ENCODE measurements around the gene DGKE. TPM values are rescaled to one million over a fixed set of nuclear protein-coding genes. Genes with fewer than 3 reads are reported as not detected.

The DGKE gene
- total RNA-seq, 2 experiments from 2014 or later: 25.8 to 27.1 TPM

GRCh38 chr17:56886288-56886731 lies 52.4 kb downstream of the DGKE start:
- peaks cover 16% of the 10 kb centered on the region for H3K9me3 Mint-ChIP-seq
- no peaks in the 10 kb centered on the region for H3K27me3 Mint-ChIP-seq
- no peak overlapping the region for H3K27ac Mint-ChIP-seq
- no peak for DNase-seq
- H3K4me1 Mint-ChIP-seq: no peaks in the 10 kb centered on the region
- no peak overlapping the region for H3K4me3 Mint-ChIP-seq
- peaks cover 51% of the 10 kb centered on the region for H3K36me3 Mint-ChIP-seq

GRCh38 chr17:56887105-56887504 lies 53.2 kb downstream of the DGKE start:
- peaks cover 16% of the 10 kb centered on the region for H3K9me3 Mint-ChIP-seq
- H3K4me3 Mint-ChIP-seq: no peak overlapping the region
- DNase-seq: no peak
- H3K4me1 Mint-ChIP-seq: no peaks in the 10 kb centered on the region
- no peaks in the 10 kb centered on the region for H3K27me3 Mint-ChIP-seq
- peaks cover 51% of the 10 kb centered on the region for H3K36me3 Mint-ChIP-seq
- no peak overlapping the region for H3K27ac Mint-ChIP-seq

GRCh38 chr17:56887552-56888467 lies 53.9 kb downstream of the DGKE start:
- Mint-ChIP-seq H3K36me3 (peaks cover 58% of the 10 kb centered on the region), H3K27me3 (no peaks in the 10 kb centered on the region), H3K4me1 (peaks cover 2% of the 10 kb centered on the region), H3K4me3 (no peak overlapping the region), H3K27ac (no peak overlapping the region), H3K9me3 (peaks cover 16% of the 10 kb centered on the region)
- no peak for DNase-seq

- H3K27ac Mint-ChIP-seq: no peak overlapping the region
- DNase-seq: no peak
- no peaks in the 10 kb centered on the region for H3K27me3 Mint-ChIP-seq
- H3K4me1 Mint-ChIP-seq: peaks cover 7% of the 10 kb centered on the region
- H3K4me3 Mint-ChIP-seq: no peak overlapping the region
- H3K9me3 Mint-ChIP-seq: peaks cover 16% of the 10 kb centered on the region
- peaks cover 70% of the 10 kb centered on the region for H3K36me3 Mint-ChIP-seq
These were observed 56.4 kb downstream of the DGKE start for GRCh38 chr17:56890390-56890789.

- H3K27me3 Mint-ChIP-seq: no peaks in the 10 kb centered on the region
- no peak overlapping the region for H3K4me3 Mint-ChIP-seq
- peaks cover 73% of the 10 kb centered on the region for H3K36me3 Mint-ChIP-seq
- no peak for DNase-seq
- H3K27ac Mint-ChIP-seq: no peak overlapping the region
- peaks cover 7% of the 10 kb centered on the region for H3K4me1 Mint-ChIP-seq
- peaks cover 16% of the 10 kb centered on the region for H3K9me3 Mint-ChIP-seq
These were observed 57.1 kb downstream of the DGKE start for GRCh38 chr17:56890906-56891674.

GRCh38 chr17:56891751-56892150 lies 57.8 kb downstream of the DGKE start:
- Mint-ChIP-seq H3K4me3 (no peak overlapping the region), H3K36me3 (peaks cover 66% of the 10 kb centered on the region)
- peak; percentile 62 for DNase-seq

GRCh38 chr17:56892333-56892732 lies 58.4 kb downstream of the DGKE start:
- Mint-ChIP-seq H3K4me3 (no peak overlapping the region), H3K4me1 (peaks cover 7% of the 10 kb centered on the region), H3K27ac (no peak overlapping the region), H3K9me3 (peaks cover 14% of the 10 kb centered on the region), H3K36me3 (peaks cover 63% of the 10 kb centered on the region), H3K27me3 (no peaks in the 10 kb centered on the region)
- no peak for DNase-seq

More at GRCh38 chr17:56891751-56892150, 57.8 kb downstream of the DGKE start:
- Mint-ChIP-seq H3K9me3 (peaks cover 16% of the 10 kb centered on the region), H3K27me3 (no peaks in the 10 kb centered on the region), H3K27ac (no peak overlapping the region), H3K4me1 (peaks cover 7% of the 10 kb centered on the region)

GRCh38 chr17:56893503-56893902 lies 59.6 kb downstream of the DGKE start:
- H3K9me3 Mint-ChIP-seq: peaks cover 4% of the 10 kb centered on the region

GRCh38 chr17:56894859-56895455 lies 61.0 kb downstream of the DGKE start:
- Mint-ChIP-seq H3K4me1 (peaks cover 7% of the 10 kb centered on the region), H3K4me3 (no peak overlapping the region), H3K36me3 (peaks cover 44% of the 10 kb centered on the region), H3K27ac (no peak overlapping the region), H3K9me3 (no peaks in the 10 kb centered on the region), H3K27me3 (no peaks in the 10 kb centered on the region)
- DNase-seq: no peak

More at GRCh38 chr17:56893503-56893902, 59.6 kb downstream of the DGKE start:
- no peak overlapping the region for H3K4me3 Mint-ChIP-seq
- peaks cover 55% of the 10 kb centered on the region for H3K36me3 Mint-ChIP-seq
- H3K27ac Mint-ChIP-seq: no peak overlapping the region
- no peaks in the 10 kb centered on the region for H3K27me3 Mint-ChIP-seq
- no peak for DNase-seq
- peaks cover 7% of the 10 kb centered on the region for H3K4me1 Mint-ChIP-seq

GRCh38 chr17:56896217-56896967 lies 62.4 kb downstream of the DGKE start:
- no peak overlapping the region for H3K4me3 Mint-ChIP-seq
- H3K4me1 Mint-ChIP-seq: peaks cover 7% of the 10 kb centered on the region
- no peaks in the 10 kb centered on the region for H3K27me3 Mint-ChIP-seq
- DNase-seq: no peak
- H3K9me3 Mint-ChIP-seq: no peaks in the 10 kb centered on the region
- H3K27ac Mint-ChIP-seq: no peak overlapping the region
- H3K36me3 Mint-ChIP-seq: peaks cover 39% of the 10 kb centered on the region

- H3K9me3 Mint-ChIP-seq: no peaks in the 10 kb centered on the region
These were observed 63.0 kb downstream of the DGKE start for GRCh38 chr17:56896968-56897359.

GRCh38 chr17:56897646-56898424 lies 63.9 kb downstream of the DGKE start:
- no peaks in the 10 kb centered on the region for H3K9me3 Mint-ChIP-seq
- H3K36me3 Mint-ChIP-seq: peaks cover 32% of the 10 kb centered on the region
- peaks cover 4% of the 10 kb centered on the region for H3K4me1 Mint-ChIP-seq
- H3K4me3 Mint-ChIP-seq: no peak overlapping the region
- peak overlapping the region; percentile 26 for H3K27ac Mint-ChIP-seq
- no peaks in the 10 kb centered on the region for H3K27me3 Mint-ChIP-seq
- no peak for DNase-seq

More at GRCh38 chr17:56896968-56897359, 63.0 kb downstream of the DGKE start:
- H3K36me3 Mint-ChIP-seq: peaks cover 38% of the 10 kb centered on the region
- H3K27ac Mint-ChIP-seq: no peak overlapping the region
- peaks cover 7% of the 10 kb centered on the region for H3K4me1 Mint-ChIP-seq
- no peaks in the 10 kb centered on the region for H3K27me3 Mint-ChIP-seq
- no peak for DNase-seq
- H3K4me3 Mint-ChIP-seq: no peak overlapping the region

- no peaks in the 10 kb centered on the region for H3K9me3 Mint-ChIP-seq
- peaks cover 37% of the 10 kb centered on the region for H3K36me3 Mint-ChIP-seq
- no peak for DNase-seq
- H3K27ac Mint-ChIP-seq: no peak overlapping the region
- no peaks in the 10 kb centered on the region for H3K4me1 Mint-ChIP-seq
- H3K4me3 Mint-ChIP-seq: no peak overlapping the region
- H3K27me3 Mint-ChIP-seq: no peaks in the 10 kb centered on the region
These were observed 64.9 kb downstream of the DGKE start for GRCh38 chr17:56898874-56899273.

- Mint-ChIP-seq H3K4me1 (no peaks in the 10 kb centered on the region), H3K27me3 (no peaks in the 10 kb centered on the region), H3K27ac (peak overlapping the region; percentile 18), H3K4me3 (no peak overlapping the region), H3K36me3 (peaks cover 40% of the 10 kb centered on the region), H3K9me3 (no peaks in the 10 kb centered on the region)
- no peak for DNase-seq
These were observed 65.5 kb downstream of the DGKE start for GRCh38 chr17:56899403-56899802.

All from activated naive CD8-positive, alpha-beta T cell treated with anti-CD3 and anti-CD28 coated beads for 36 hours (primary cell).